Neural progenitor cell (in vitro differentiated cells): ENCODE results near the gene SPTBN1. TPM values are rescaled to one million over a fixed set of nuclear protein-coding genes. Genes with fewer than 3 reads are reported as not detected.

Experiments used
- DNase-seq: peaks from one replicate; pipeline ENCODE4 v3.0.0-alpha.2; 2016; ENCODE audit warnings: low spot score
- H2AFZ ChIP-seq: fragments of 200-600 bp; sonication (generic); replicated peaks from 2 replicates; pipeline ENCODE4 v1.6.1; 2016; ENCODE audit warnings: antibody characterized with exemption
- H3F3A ChIP-seq: fragments of 200-600 bp; sonication (generic); 2 replicates; pipeline ENCODE4 v1.6.1; 2016; ENCODE audit warnings: antibody characterized with exemption, low read depth
- H3K27ac ChIP-seq: fragments of 200-600 bp; sonication (generic); 2 replicates; pipeline ENCODE4 v1.5.1; 2016; ENCODE audit warnings: mild to moderate bottlenecking
- H3K27me3 ChIP-seq: fragments of 200-600 bp; sonication (generic); 2 replicates; pipeline ENCODE4 v1.6.1; 2016; ENCODE audit warnings: mild to moderate bottlenecking, moderate library complexity
- H3K36me3 ChIP-seq: fragments of 200-600 bp; sonication (generic); 2 replicates; pipeline ENCODE4 v1.5.1; 2016
- H3K4me1 ChIP-seq: fragments of 200-600 bp; sonication (generic); 2 replicates; pipeline ENCODE4 v1.6.1; 2016; ENCODE audit warnings: mixed run types
- H3K4me2 ChIP-seq: fragments of 200-600 bp; sonication (generic); 2 replicates; pipeline ENCODE4 v1.6.1; 2016
- H3K4me3 ChIP-seq: fragments of 200-600 bp; sonication (generic); 2 replicates; pipeline ENCODE4 v1.5.1; 2016
- H3K79me2 ChIP-seq: fragments of 200-600 bp; sonication (generic); 2 replicates; pipeline ENCODE4 v1.6.1; 2016; ENCODE audit warnings: low read depth
- H3K9ac ChIP-seq: fragments of 200-600 bp; sonication (generic); 2 replicates; pipeline ENCODE4 v1.6.1; 2016
- H3K9me3 ChIP-seq: fragments of 200-600 bp; sonication (generic); 2 replicates; pipeline ENCODE4 v1.5.1; 2016; ENCODE audit warnings: low read depth
- H4K20me1 ChIP-seq: fragments of 200-600 bp; sonication (generic); 2 replicates; pipeline ENCODE4 v1.6.1; 2016; ENCODE audit warnings: low read depth
- H3K27ac Mint-ChIP-seq: 3 replicates; pipeline ENCODE4 v1.8.0; 2021; ENCODE audit warnings: mixed read lengths
- H3K27me3 Mint-ChIP-seq: 2 replicates; pipeline ENCODE4 v1.8.0; 2022; ENCODE audit warnings: low read depth, mild to moderate bottlenecking, inconsistent platforms, moderate library complexity, mixed read lengths; ENCODE audit not compliant: insufficient read depth
- H3K36me3 Mint-ChIP-seq: 3 replicates; pipeline ENCODE4 v1.8.0; 2021; ENCODE audit warnings: mixed read lengths
- H3K4me1 Mint-ChIP-seq: 3 replicates; pipeline ENCODE4 v1.8.0; 2021; ENCODE audit warnings: mixed read lengths
- H3K4me3 Mint-ChIP-seq: 3 replicates; pipeline ENCODE4 v1.8.0; 2021; ENCODE audit warnings: mild to moderate bottlenecking, moderate library complexity, mixed read lengths
- H3K9me3 Mint-ChIP-seq: 3 replicates; pipeline ENCODE4 v1.8.0; 2020; ENCODE audit warnings: mixed read lengths
- EZH2 ChIP-seq: fragments of 200-600 bp; sonication (generic); IDR thresholded peaks from 2 replicates; pipeline ENCODE4 v1.6.1; 2017; ENCODE audit warnings: antibody characterized with exemption, mild to moderate bottlenecking, moderate library complexity
- EZH2phosphoT487 ChIP-seq: fragments of 200-600 bp; sonication (generic); IDR thresholded peaks from 2 replicates; pipeline ENCODE4 v1.6.1; 2017; ENCODE audit warnings: antibody characterized with exemption
- total RNA-seq: library from RNA; depleted of rRNA; stranded (reverse); fragments of >200 nt; gene quantifications from 2 replicates; pipeline ENCODE4 v1.2.3, GENCODE V29; 2015; ENCODE audit warnings: low replicate concordance
- TF ChIP-seq, protein P1 (sequence below): fragments of 200-600 bp; sonication (generic); IDR thresholded peaks from 2 replicates; pipeline ENCODE4 v1.5.1; 2017; ENCODE audit warnings: antibody characterized with exemption, mild to moderate bottlenecking

The SPTBN1 gene
- total RNA-seq, 1 donor from 2014 or later: 94.2 TPM

DNA sequence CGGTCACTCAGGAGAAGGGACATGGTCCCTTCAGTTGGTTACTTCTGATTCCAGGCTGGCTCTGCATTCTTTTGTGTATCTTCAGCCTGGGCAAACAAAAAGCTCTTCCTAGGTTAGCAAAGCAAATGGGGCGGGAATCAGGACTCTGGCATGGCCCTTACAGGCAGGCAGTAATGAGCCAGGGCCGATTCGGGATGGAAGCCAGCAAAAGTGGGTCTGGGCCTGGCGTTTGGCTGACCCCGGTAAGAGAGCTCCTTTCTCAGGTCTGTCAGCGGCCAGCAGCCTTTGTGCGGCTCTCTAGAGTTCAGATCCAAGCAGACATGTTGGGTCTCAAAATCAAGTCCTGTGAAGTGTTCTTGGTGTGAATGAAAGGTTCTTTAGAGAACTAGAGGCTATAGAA is 185.9 kb downstream of the SPTBN1 start:
- Histone ChIP-seq H3K9ac (no peak overlapping the region), H3K4me2 (no peak overlapping the region), H3K27me3 (no peaks in the 10 kb centered on the region), H2AFZ (no peak overlapping the region), H3K4me1 (no peaks in the 10 kb centered on the region), H3K27ac (no peak overlapping the region), H3K4me3 (no peak overlapping the region), H3K9me3 (no peaks in the 10 kb centered on the region), H3K79me2 (no peaks in the 10 kb centered on the region), H4K20me1 (no peaks in the 10 kb centered on the region), H3F3A (no peaks in the 10 kb centered on the region), H3K36me3 (peaks cover 15% of the 10 kb centered on the region)
- H3K4me1 Mint-ChIP-seq: no peaks in the 10 kb centered on the region
- no peak overlapping the region for H3K4me3 Mint-ChIP-seq
- peaks cover 2% of the 10 kb centered on the region for H3K27me3 Mint-ChIP-seq
- no peaks in the 10 kb centered on the region for H3K9me3 Mint-ChIP-seq
- no peak for TF ChIP-seq EZH2phosphoT487
- TF ChIP-seq, protein P1, sequence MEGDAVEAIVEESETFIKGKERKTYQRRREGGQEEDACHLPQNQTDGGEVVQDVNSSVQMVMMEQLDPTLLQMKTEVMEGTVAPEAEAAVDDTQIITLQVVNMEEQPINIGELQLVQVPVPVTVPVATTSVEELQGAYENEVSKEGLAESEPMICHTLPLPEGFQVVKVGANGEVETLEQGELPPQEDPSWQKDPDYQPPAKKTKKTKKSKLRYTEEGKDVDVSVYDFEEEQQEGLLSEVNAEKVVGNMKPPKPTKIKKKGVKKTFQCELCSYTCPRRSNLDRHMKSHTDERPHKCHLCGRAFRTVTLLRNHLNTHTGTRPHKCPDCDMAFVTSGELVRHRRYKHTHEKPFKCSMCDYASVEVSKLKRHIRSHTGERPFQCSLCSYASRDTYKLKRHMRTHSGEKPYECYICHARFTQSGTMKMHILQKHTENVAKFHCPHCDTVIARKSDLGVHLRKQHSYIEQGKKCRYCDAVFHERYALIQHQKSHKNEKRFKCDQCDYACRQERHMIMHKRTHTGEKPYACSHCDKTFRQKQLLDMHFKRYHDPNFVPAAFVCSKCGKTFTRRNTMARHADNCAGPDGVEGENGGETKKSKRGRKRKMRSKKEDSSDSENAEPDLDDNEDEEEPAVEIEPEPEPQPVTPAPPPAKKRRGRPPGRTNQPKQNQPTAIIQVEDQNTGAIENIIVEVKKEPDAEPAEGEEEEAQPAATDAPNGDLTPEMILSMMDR: no peak
- TF ChIP-seq EZH2: no peak
- H3K27ac Mint-ChIP-seq: peak overlapping the region; percentile 8
- no peak for DNase-seq
- H3K36me3 Mint-ChIP-seq: peaks cover 44% of the 10 kb centered on the region

DNA sequence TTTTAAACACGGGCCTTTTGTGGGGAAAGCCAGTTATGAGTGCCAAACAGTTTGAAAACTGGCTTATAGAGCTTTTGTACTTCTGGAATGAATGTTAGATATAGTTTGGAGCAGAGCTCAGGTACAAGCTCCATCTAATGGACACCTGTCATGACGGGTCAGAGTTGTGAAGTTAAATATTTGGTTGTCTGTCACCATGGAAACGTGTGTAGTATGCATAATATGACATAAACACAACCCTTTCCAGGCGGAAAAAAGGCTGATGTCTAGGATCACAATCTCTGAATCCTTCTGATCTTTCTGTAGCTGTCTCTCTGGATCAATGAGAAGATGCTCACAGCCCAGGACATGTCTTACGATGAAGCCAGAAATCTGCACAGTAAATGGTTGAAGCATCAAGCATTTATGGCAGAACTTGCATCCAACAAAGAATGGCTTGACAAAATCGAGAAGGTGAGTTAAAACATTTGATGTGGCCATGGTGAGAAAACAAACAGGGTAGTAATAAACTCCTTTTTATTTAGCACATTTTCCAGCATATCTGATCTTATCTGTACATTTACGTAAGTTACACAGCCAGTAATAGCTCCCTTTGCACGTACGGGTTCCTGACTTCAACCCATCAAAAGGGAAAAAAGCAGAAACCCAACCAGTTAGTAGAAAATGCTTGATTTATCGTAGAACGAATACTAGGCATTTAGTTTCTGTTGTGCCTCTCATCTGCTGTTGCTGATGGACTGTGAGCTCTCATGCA is 186.7 kb downstream of the SPTBN1 start:
- Histone ChIP-seq H3K4me2 (no peak overlapping the region), H2AFZ (no peak overlapping the region), H3K4me3 (no peak overlapping the region), H3K4me1 (no peaks in the 10 kb centered on the region), H3F3A (no peaks in the 10 kb centered on the region), H4K20me1 (no peaks in the 10 kb centered on the region), H3K9me3 (no peaks in the 10 kb centered on the region), H3K79me2 (no peaks in the 10 kb centered on the region), H3K27me3 (no peaks in the 10 kb centered on the region), H3K36me3 (peaks cover 14% of the 10 kb centered on the region), H3K9ac (no peak overlapping the region), H3K27ac (no peak overlapping the region)
- TF ChIP-seq, protein P1: no peak
- TF ChIP-seq EZH2phosphoT487: no peak
- TF ChIP-seq EZH2: no peak
- H3K4me1 Mint-ChIP-seq: no peaks in the 10 kb centered on the region
- H3K27ac Mint-ChIP-seq: no peak overlapping the region
- H3K4me3 Mint-ChIP-seq: no peak overlapping the region
- H3K27me3 Mint-ChIP-seq: peaks cover 2% of the 10 kb centered on the region
- H3K9me3 Mint-ChIP-seq: no peaks in the 10 kb centered on the region
- no peak for DNase-seq
- peaks cover 51% of the 10 kb centered on the region for H3K36me3 Mint-ChIP-seq

DNA sequence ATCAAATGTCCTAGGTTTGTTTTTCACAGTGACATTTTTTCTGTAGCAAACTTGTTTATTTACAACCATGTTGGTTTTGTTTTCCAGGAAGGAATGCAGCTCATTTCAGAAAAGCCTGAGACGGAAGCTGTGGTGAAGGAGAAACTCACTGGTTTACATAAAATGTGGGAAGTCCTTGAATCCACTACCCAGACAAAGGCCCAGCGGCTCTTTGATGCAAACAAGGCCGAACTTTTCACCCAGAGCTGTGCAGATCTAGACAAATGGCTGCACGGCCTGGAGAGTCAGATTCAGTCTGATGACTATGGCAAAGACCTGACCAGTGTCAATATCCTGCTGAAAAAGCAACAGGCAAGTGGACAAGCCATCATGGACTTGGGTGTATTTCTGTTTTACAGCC is 188.1 kb downstream of the SPTBN1 start:
- Histone ChIP-seq H3K27ac (no peak overlapping the region), H3K9me3 (no peaks in the 10 kb centered on the region), H3K79me2 (no peaks in the 10 kb centered on the region), H3K9ac (no peak overlapping the region), H2AFZ (no peak overlapping the region), H3F3A (no peaks in the 10 kb centered on the region), H3K27me3 (no peaks in the 10 kb centered on the region), H3K4me3 (no peak overlapping the region), H3K36me3 (peaks cover 10% of the 10 kb centered on the region), H3K4me2 (no peak overlapping the region), H3K4me1 (no peaks in the 10 kb centered on the region), H4K20me1 (no peaks in the 10 kb centered on the region)
- DNase-seq: no peak
- Mint-ChIP-seq H3K4me1 (no peaks in the 10 kb centered on the region), H3K27me3 (peaks cover 2% of the 10 kb centered on the region), H3K36me3 (peaks cover 54% of the 10 kb centered on the region), H3K4me3 (no peak overlapping the region), H3K27ac (no peak overlapping the region), H3K9me3 (no peaks in the 10 kb centered on the region)
- no peak for TF ChIP-seq EZH2
- TF ChIP-seq, protein P1: no peak
- no peak for TF ChIP-seq EZH2phosphoT487
